ENCODE results near the gene IGLL1.
"Not testable (repeated sequence)": the region's sequence is repeated elsewhere in the genome, so short reads cannot be mapped to it uniquely, and the experiment has no call there.

The IGLL1 gene

DNA sequence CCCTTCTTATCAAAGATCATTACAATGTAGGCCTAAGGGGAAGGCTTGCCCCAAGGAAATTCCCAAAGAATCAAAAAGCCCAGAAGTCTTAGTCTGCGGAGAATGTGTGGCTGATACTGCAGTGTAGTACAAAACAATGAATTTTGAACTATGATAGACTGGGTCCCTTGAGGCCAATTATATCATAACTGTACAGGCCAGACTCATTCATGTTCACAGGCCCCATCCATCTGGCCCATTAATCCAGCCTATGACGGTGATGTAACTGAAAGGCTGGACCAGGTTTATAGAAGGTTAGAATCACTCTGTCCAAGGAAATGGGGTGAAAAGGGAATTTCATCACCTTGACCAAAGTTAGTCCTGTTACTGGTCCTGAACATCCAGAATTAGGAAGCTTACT, 35.2 kb downstream of the IGLL1 start:
- no peaks in the 10 kb centered on the region for H3K36me3 ChIP-seq (ENCODE audit: control insufficient read depth, insufficient read depth, low read length)

DNA sequence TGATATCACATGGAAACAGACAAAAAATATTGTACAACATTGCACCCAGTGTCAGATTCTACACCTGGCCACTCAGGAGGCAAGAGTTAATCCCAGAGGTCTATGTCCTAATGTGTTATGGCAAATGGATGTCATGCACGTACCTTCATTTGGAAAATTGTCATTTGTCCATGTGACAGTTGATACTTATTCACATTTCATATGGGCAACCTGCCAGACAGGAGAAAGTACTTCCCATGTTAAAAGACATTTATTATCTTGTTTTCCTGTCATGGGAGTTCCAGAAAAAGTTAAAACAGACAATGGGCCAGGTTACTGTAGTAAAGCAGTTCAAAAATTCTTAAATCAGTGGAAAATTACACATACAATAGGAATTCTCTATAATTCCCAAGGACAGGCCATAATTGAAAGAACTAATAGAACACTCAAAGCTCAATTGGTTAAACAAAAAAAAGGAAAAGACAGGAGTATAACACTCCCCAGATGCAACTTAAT, 36.5 kb downstream of the IGLL1 start:
- H3K9me3 ChIP-seq (ENCODE audit: control insufficient read depth, low read length); H3K27ac ChIP-seq (ENCODE audit: insufficient read depth, low read length, poor library complexity, severe bottlenecking); H3K4me3 ChIP-seq (ENCODE audit: insufficient read depth, low read depth, low read length, poor library complexity, severe bottlenecking); H3K36me3 ChIP-seq (ENCODE audit: control insufficient read depth, insufficient read depth, low read length); DNase-seq; H3K4me1 ChIP-seq (ENCODE audit: control insufficient read depth, insufficient read depth, low read length, poor library complexity, severe bottlenecking); H3K27me3 ChIP-seq (replicated peaks; ENCODE audit: control insufficient read depth, insufficient read depth, low read length, poor library complexity, severe bottlenecking): not testable (repeated sequence)

More for the DNA sequence above, 35.2 kb downstream of the IGLL1 start:
- Histone ChIP-seq H3K27me3 (replicated peaks; ENCODE audit: control insufficient read depth, insufficient read depth, low read length, poor library complexity, severe bottlenecking) (no peaks in the 10 kb centered on the region), H3K4me3 (ENCODE audit: insufficient read depth, low read depth, low read length, poor library complexity, severe bottlenecking) (no peak overlapping the region), H3K27ac (ENCODE audit: insufficient read depth, low read length, poor library complexity, severe bottlenecking) (no peak overlapping the region), H3K4me1 (ENCODE audit: control insufficient read depth, insufficient read depth, low read length, poor library complexity, severe bottlenecking) (no peaks in the 10 kb centered on the region), H3K9me3 (ENCODE audit: control insufficient read depth, low read length) (no peaks in the 10 kb centered on the region)
- DNase-seq, result no peak

DNA sequence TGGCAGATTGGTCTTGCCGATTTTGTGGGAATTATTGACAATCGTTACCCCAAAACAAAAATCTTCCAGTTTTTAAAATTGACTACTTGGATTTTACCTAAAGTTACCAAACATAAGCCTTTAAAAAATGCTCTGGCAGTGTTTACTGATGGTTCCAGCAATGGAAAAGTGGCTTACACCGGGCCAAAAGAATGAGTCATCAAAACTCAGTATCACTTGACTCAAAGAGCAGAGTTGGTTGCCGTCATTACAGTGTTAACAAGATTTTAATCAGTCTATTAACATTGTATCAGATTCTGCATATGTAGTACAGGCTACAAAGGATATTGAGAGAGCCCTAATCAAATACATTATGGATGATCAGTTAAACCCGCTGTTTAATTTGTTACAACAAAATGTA, 37.2 kb downstream of the IGLL1 start:
- Histone ChIP-seq H3K4me1 (ENCODE audit: control insufficient read depth, insufficient read depth, low read length, poor library complexity, severe bottlenecking) (no peaks in the 10 kb centered on the region), H3K27ac (ENCODE audit: insufficient read depth, low read length, poor library complexity, severe bottlenecking) (no peak overlapping the region), H3K4me3 (ENCODE audit: insufficient read depth, low read depth, low read length, poor library complexity, severe bottlenecking) (no peak overlapping the region), H3K27me3 (replicated peaks; ENCODE audit: control insufficient read depth, insufficient read depth, low read length, poor library complexity, severe bottlenecking) (no peaks in the 10 kb centered on the region), H3K9me3 (ENCODE audit: control insufficient read depth, low read length) (no peaks in the 10 kb centered on the region), H3K36me3 (ENCODE audit: control insufficient read depth, insufficient read depth, low read length) (no peaks in the 10 kb centered on the region)
- no peak for DNase-seq

DNA sequence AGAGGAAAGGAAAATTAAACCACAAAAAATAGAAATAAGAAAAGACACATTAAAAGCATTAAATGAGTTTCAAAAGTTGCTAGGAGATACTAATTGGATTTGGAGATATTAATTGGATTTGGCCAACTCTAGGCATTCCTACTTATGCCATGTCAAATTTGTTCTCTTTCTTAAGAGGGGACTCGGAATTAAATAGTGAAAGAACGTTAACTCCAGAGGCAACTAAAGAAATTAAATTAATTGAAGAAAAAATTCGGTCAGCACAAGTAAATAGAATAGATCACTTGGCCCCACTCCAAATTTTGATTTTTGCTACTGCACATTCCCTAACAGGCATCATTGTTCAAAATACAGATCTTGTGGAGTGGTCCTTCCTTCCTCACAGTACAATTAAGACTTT, 37.7 kb downstream of the IGLL1 start:
- not testable (repeated sequence) for H3K4me3 ChIP-seq (ENCODE audit: insufficient read depth, low read depth, low read length, poor library complexity, severe bottlenecking); H3K4me1 ChIP-seq (ENCODE audit: control insufficient read depth, insufficient read depth, low read length, poor library complexity, severe bottlenecking); DNase-seq; H3K27me3 ChIP-seq (replicated peaks; ENCODE audit: control insufficient read depth, insufficient read depth, low read length, poor library complexity, severe bottlenecking); H3K9me3 ChIP-seq (ENCODE audit: control insufficient read depth, low read length); H3K27ac ChIP-seq (ENCODE audit: insufficient read depth, low read length, poor library complexity, severe bottlenecking); H3K36me3 ChIP-seq (ENCODE audit: control insufficient read depth, insufficient read depth, low read length)

DNA sequence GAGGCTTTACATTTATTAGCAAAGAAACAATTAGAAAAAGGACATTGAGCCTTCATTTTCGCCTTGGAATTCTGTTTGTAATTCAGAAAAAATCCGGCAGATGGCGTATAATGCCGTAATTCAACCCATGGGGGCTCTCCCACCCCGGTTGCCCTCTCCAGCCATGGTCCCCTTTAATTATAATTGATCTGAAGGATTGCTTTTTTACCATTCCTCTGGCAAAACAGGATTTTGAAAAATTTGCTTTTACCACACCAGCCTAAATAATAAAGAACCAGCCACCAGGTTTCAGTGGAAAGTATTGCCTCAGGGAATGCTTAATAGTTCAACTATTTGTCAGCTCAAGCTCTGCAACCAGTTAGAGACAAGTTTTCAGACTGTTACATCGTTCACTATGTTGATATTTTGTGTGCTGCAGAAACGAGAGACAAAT, 38.2 kb downstream of the IGLL1 start:
- H3K27me3 ChIP-seq (replicated peaks; ENCODE audit: control insufficient read depth, insufficient read depth, low read length, poor library complexity, severe bottlenecking); DNase-seq; H3K9me3 ChIP-seq (ENCODE audit: control insufficient read depth, low read length); H3K27ac ChIP-seq (ENCODE audit: insufficient read depth, low read length, poor library complexity, severe bottlenecking); H3K4me3 ChIP-seq (ENCODE audit: insufficient read depth, low read depth, low read length, poor library complexity, severe bottlenecking); H3K4me1 ChIP-seq (ENCODE audit: control insufficient read depth, insufficient read depth, low read length, poor library complexity, severe bottlenecking); H3K36me3 ChIP-seq (ENCODE audit: control insufficient read depth, insufficient read depth, low read length): not testable (repeated sequence)

DNA sequence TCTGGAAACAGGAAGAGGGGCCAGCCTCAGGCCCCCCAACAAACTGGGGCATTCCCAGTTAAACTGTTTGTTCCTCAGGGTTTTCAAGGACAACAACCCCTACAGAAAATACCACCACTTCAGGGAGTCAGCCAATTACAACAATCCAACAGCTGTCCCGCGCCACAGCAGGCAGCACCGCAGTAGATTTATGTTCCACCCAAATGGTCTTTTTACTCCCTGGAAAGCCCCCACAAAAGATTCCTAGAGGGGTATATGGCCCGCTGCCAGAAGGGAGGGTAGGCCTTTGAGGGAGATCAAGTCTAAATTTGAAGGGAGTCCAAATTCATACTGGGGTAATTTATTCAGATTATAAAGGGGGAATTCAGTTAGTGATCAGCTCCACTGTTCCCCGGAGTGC, 39.3 kb downstream of the IGLL1 start:
- not testable (repeated sequence) for H3K36me3 ChIP-seq (ENCODE audit: control insufficient read depth, insufficient read depth, low read length); DNase-seq; H3K27ac ChIP-seq (ENCODE audit: insufficient read depth, low read length, poor library complexity, severe bottlenecking); H3K27me3 ChIP-seq (replicated peaks; ENCODE audit: control insufficient read depth, insufficient read depth, low read length, poor library complexity, severe bottlenecking); H3K4me3 ChIP-seq (ENCODE audit: insufficient read depth, low read depth, low read length, poor library complexity, severe bottlenecking); H3K9me3 ChIP-seq (ENCODE audit: control insufficient read depth, low read length); H3K4me1 ChIP-seq (ENCODE audit: control insufficient read depth, insufficient read depth, low read length, poor library complexity, severe bottlenecking)

DNA sequence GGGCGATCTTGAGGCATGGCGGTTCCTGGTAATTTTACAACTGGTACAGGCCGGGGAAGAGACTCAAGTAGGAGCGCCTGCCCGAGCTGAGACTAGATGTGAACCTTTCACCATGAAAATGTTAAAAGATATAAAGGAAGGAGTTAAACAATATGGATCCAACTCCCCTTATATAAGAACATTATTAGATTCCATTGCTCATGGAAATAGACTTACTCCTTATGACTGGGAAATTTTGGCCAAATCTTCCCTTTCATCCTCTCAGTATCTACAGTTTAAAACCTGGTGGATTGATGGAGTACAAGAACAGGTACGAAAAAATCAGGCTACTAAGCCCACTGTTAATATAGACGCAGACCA, 40.3 kb downstream of the IGLL1 start:
- not testable (repeated sequence) for DNase-seq; H3K27me3 ChIP-seq (replicated peaks; ENCODE audit: control insufficient read depth, insufficient read depth, low read length, poor library complexity, severe bottlenecking)

DNA sequence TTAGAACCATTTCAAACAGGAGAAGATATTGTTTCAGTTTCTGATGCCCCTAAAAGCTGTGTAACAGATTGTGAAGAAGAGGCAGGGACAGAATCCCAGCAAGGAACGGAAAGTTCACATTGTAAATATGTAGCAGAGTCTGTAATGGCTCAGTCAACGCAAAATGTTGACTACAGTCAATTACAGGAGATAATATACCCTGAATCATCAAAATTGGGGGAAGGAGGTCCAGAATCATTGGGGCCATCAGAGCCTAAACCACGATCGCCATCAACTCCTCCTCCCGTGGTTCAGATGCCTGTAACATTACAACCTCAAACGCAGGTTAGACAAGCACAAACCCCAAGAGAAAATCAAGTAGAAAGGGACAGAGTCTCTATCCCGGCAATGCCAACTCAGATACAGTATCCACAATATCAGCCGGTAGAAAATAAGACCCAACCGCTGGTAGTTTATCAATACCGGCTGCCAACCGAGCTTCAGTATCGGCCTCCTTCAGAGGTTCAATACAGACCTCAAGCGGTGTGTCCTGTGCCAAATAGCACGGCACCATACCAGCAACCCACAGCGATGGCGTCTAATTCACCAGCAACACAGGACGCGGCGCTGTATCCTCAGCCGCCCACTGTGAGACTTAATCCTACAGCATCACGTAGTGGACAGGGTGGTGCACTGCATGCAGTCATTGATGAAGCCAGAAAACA, 40.8 kb downstream of the IGLL1 start:
- Histone ChIP-seq H3K4me1 (ENCODE audit: control insufficient read depth, insufficient read depth, low read length, poor library complexity, severe bottlenecking) (no peaks in the 10 kb centered on the region), H3K4me3 (ENCODE audit: insufficient read depth, low read depth, low read length, poor library complexity, severe bottlenecking) (no peak overlapping the region)
- DNase-seq, result peak; percentile 40 to 54 (median 47)

More for the DNA sequence above, 40.3 kb downstream of the IGLL1 start:
- not testable (repeated sequence) for H3K36me3 ChIP-seq (ENCODE audit: control insufficient read depth, insufficient read depth, low read length); H3K4me3 ChIP-seq (ENCODE audit: insufficient read depth, low read depth, low read length, poor library complexity, severe bottlenecking); H3K9me3 ChIP-seq (ENCODE audit: control insufficient read depth, low read length); H3K27ac ChIP-seq (ENCODE audit: insufficient read depth, low read length, poor library complexity, severe bottlenecking); H3K4me1 ChIP-seq (ENCODE audit: control insufficient read depth, insufficient read depth, low read length, poor library complexity, severe bottlenecking)

DNA sequence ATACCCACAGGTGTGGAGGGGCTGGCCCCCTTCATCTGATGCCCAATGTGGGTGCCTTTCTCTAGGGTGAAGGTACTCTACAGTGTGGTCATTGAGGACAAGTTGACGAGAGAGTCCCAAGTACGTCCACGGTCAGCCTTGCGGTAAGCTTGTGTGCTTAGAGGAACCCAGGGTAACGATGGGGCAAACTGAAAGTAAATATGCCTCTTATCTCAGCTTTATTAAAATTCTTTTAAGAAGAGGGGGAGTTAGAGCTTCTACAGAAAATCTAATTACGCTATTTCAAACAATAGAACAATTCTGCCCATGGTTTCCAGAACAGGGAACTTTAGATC, 41.4 kb downstream of the IGLL1 start:
- H3K4me1 ChIP-seq (ENCODE audit: control insufficient read depth, insufficient read depth, low read length, poor library complexity, severe bottlenecking); DNase-seq; H3K9me3 ChIP-seq (ENCODE audit: control insufficient read depth, low read length); H3K27me3 ChIP-seq (replicated peaks; ENCODE audit: control insufficient read depth, insufficient read depth, low read length, poor library complexity, severe bottlenecking); H3K36me3 ChIP-seq (ENCODE audit: control insufficient read depth, insufficient read depth, low read length); H3K4me3 ChIP-seq (ENCODE audit: insufficient read depth, low read depth, low read length, poor library complexity, severe bottlenecking); H3K27ac ChIP-seq (ENCODE audit: insufficient read depth, low read length, poor library complexity, severe bottlenecking): not testable (repeated sequence)

More for the DNA sequence above, 40.8 kb downstream of the IGLL1 start:
- H3K9me3 ChIP-seq (ENCODE audit: control insufficient read depth, low read length), result no peaks in the 10 kb centered on the region
- H3K27me3 ChIP-seq (replicated peaks; ENCODE audit: control insufficient read depth, insufficient read depth, low read length, poor library complexity, severe bottlenecking), result no peaks in the 10 kb centered on the region
- H3K27ac ChIP-seq (ENCODE audit: insufficient read depth, low read length, poor library complexity, severe bottlenecking), result no peak overlapping the region
- H3K36me3 ChIP-seq (ENCODE audit: control insufficient read depth, insufficient read depth, low read length), result no peaks in the 10 kb centered on the region

DNA sequence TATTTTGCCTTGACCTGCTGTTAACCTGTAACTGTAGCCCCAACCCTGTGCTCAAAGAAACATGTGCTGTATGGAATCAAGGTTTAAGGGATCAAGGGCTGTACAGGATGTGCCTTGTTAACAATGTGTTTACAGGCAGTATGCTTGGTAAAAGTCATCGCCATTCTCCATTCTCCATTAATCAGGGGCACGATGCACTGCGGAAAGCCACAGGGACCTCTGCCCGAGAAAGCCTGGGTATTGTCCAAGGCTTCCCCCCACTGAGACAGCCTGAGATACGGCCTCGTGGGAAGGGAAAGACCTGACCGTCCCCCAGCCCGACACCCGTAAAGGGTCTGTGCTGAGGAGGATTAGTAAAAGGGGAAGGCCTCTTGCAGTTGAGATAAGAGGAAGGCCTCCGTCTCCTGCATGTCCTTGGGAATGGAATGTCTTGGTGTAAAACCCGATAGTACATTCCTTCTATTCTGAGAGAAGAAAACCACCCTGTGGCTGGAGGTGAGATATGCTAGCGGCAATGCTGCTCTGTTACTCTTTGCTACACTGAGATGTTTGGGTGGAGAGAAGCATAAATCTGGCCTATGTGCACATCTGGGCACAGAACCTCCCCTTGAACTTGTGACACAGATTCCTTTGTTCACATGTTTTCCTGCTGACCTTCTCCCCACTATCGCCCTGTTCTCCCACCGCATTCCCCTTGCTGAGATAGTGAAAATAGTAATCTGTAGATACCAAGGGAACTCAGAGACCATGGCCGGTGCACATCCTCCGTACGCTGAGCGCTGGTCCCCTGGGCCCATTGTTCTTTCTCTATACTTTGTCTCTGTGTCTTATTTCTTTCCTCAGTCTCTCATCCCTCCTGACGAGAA, 42.0 kb downstream of the IGLL1 start:
- not testable (repeated sequence) for H3K4me1 ChIP-seq (ENCODE audit: control insufficient read depth, insufficient read depth, low read length, poor library complexity, severe bottlenecking); H3K9me3 ChIP-seq (ENCODE audit: control insufficient read depth, low read length); DNase-seq; H3K27me3 ChIP-seq (replicated peaks; ENCODE audit: control insufficient read depth, insufficient read depth, low read length, poor library complexity, severe bottlenecking); H3K4me3 ChIP-seq (ENCODE audit: insufficient read depth, low read depth, low read length, poor library complexity, severe bottlenecking); H3K27ac ChIP-seq (ENCODE audit: insufficient read depth, low read length, poor library complexity, severe bottlenecking); H3K36me3 ChIP-seq (ENCODE audit: control insufficient read depth, insufficient read depth, low read length)

All from effector memory CD4-positive, alpha-beta T cell (primary cell).